Neural progenitor cell (in vitro differentiated cells): ENCODE data around the gene TBC1D9. TPM values are rescaled to one million over a fixed set of nuclear protein-coding genes. Genes with fewer than 3 reads are reported as not detected.

Experiments
- DNase-seq: peaks from one replicate; pipeline ENCODE4 v3.0.0-alpha.2; 2016; ENCODE audit warnings: low spot score
- H2AFZ ChIP-seq: fragments of 200-600 bp; sonication (generic); replicated peaks from 2 replicates; pipeline ENCODE4 v1.6.1; 2016; ENCODE audit warnings: antibody characterized with exemption
- H3F3A ChIP-seq: fragments of 200-600 bp; sonication (generic); 2 replicates; pipeline ENCODE4 v1.6.1; 2016; ENCODE audit warnings: antibody characterized with exemption, low read depth
- H3K27ac ChIP-seq: fragments of 200-600 bp; sonication (generic); 2 replicates; pipeline ENCODE4 v1.5.1; 2016; ENCODE audit warnings: mild to moderate bottlenecking
- H3K27me3 ChIP-seq: fragments of 200-600 bp; sonication (generic); 2 replicates; pipeline ENCODE4 v1.6.1; 2016; ENCODE audit warnings: mild to moderate bottlenecking, moderate library complexity
- H3K36me3 ChIP-seq: fragments of 200-600 bp; sonication (generic); 2 replicates; pipeline ENCODE4 v1.5.1; 2016
- H3K4me1 ChIP-seq: fragments of 200-600 bp; sonication (generic); 2 replicates; pipeline ENCODE4 v1.6.1; 2016; ENCODE audit warnings: mixed run types
- H3K4me2 ChIP-seq: fragments of 200-600 bp; sonication (generic); 2 replicates; pipeline ENCODE4 v1.6.1; 2016
- H3K4me3 ChIP-seq: fragments of 200-600 bp; sonication (generic); 2 replicates; pipeline ENCODE4 v1.5.1; 2016
- H3K79me2 ChIP-seq: fragments of 200-600 bp; sonication (generic); 2 replicates; pipeline ENCODE4 v1.6.1; 2016; ENCODE audit warnings: low read depth
- H3K9ac ChIP-seq: fragments of 200-600 bp; sonication (generic); 2 replicates; pipeline ENCODE4 v1.6.1; 2016
- H3K9me3 ChIP-seq: fragments of 200-600 bp; sonication (generic); 2 replicates; pipeline ENCODE4 v1.5.1; 2016; ENCODE audit warnings: low read depth
- H4K20me1 ChIP-seq: fragments of 200-600 bp; sonication (generic); 2 replicates; pipeline ENCODE4 v1.6.1; 2016; ENCODE audit warnings: low read depth
- H3K27ac Mint-ChIP-seq: 3 replicates; pipeline ENCODE4 v1.8.0; 2021; ENCODE audit warnings: mixed read lengths
- H3K27me3 Mint-ChIP-seq: 2 replicates; pipeline ENCODE4 v1.8.0; 2022; ENCODE audit warnings: low read depth, mild to moderate bottlenecking, inconsistent platforms, moderate library complexity, mixed read lengths; ENCODE audit not compliant: insufficient read depth
- H3K36me3 Mint-ChIP-seq: 3 replicates; pipeline ENCODE4 v1.8.0; 2021; ENCODE audit warnings: mixed read lengths
- H3K4me1 Mint-ChIP-seq: 3 replicates; pipeline ENCODE4 v1.8.0; 2021; ENCODE audit warnings: mixed read lengths
- H3K4me3 Mint-ChIP-seq: 3 replicates; pipeline ENCODE4 v1.8.0; 2021; ENCODE audit warnings: mild to moderate bottlenecking, moderate library complexity, mixed read lengths
- H3K9me3 Mint-ChIP-seq: 3 replicates; pipeline ENCODE4 v1.8.0; 2020; ENCODE audit warnings: mixed read lengths
- CTCF ChIP-seq: fragments of 200-600 bp; sonication (generic); IDR thresholded peaks from 2 replicates; pipeline ENCODE4 v1.5.1; 2017; ENCODE audit warnings: antibody characterized with exemption, mild to moderate bottlenecking
- EZH2 ChIP-seq: fragments of 200-600 bp; sonication (generic); IDR thresholded peaks from 2 replicates; pipeline ENCODE4 v1.6.1; 2017; ENCODE audit warnings: antibody characterized with exemption, mild to moderate bottlenecking, moderate library complexity
- EZH2phosphoT487 ChIP-seq: fragments of 200-600 bp; sonication (generic); IDR thresholded peaks from 2 replicates; pipeline ENCODE4 v1.6.1; 2017; ENCODE audit warnings: antibody characterized with exemption
- total RNA-seq: library from RNA; depleted of rRNA; stranded (reverse); fragments of >200 nt; gene quantifications from 2 replicates; pipeline ENCODE4 v1.2.3, GENCODE V29; 2015; ENCODE audit warnings: low replicate concordance

TBC1D9 gene
- total RNA-seq, 1 donor from 2014 or later: 11.3 TPM

DNA sequence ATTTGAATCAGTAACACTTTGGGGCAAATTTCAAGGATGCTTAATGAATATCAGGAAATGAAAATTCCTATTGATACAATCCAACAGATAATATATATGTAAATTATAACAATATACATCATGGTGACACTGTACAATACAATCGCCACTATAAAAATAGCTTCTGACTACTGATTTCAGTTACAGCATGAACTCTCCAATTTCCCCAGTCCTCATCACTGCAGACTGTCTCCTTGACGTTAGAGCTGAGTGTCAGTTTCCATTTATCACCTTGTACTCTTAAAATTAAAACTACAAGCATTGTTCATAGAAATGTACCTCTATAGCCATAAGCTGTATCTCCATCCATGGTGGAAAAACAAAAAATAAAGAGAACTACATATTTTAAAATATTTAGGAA, 23.4 kb downstream of the TBC1D9 start:
- no peak overlapping the region for H3K4me2 ChIP-seq
- H3K4me1 ChIP-seq: no peaks in the 10 kb centered on the region
- no peaks in the 10 kb centered on the region for H4K20me1 ChIP-seq
- no peak for DNase-seq
- H3K9me3 ChIP-seq: no peaks in the 10 kb centered on the region
- no peak overlapping the region for H2AFZ ChIP-seq
- Mint-ChIP-seq H3K9me3 (no peaks in the 10 kb centered on the region), H3K4me1 (peaks cover 6% of the 10 kb centered on the region), H3K27ac (no peak overlapping the region), H3K27me3 (peaks cover 2% of the 10 kb centered on the region), H3K4me3 (no peak overlapping the region), H3K36me3 (peaks cover 7% of the 10 kb centered on the region)
- no peak overlapping the region for H3K9ac ChIP-seq
- H3F3A ChIP-seq: no peaks in the 10 kb centered on the region
- H3K27ac ChIP-seq: no peak overlapping the region
- H3K4me3 ChIP-seq: no peak overlapping the region
- no peaks in the 10 kb centered on the region for H3K36me3 ChIP-seq
- no peaks in the 10 kb centered on the region for H3K27me3 ChIP-seq
- TF ChIP-seq EZH2 (no peak), CTCF (no peak), EZH2phosphoT487 (no peak)
- no peaks in the 10 kb centered on the region for H3K79me2 ChIP-seq

DNA sequence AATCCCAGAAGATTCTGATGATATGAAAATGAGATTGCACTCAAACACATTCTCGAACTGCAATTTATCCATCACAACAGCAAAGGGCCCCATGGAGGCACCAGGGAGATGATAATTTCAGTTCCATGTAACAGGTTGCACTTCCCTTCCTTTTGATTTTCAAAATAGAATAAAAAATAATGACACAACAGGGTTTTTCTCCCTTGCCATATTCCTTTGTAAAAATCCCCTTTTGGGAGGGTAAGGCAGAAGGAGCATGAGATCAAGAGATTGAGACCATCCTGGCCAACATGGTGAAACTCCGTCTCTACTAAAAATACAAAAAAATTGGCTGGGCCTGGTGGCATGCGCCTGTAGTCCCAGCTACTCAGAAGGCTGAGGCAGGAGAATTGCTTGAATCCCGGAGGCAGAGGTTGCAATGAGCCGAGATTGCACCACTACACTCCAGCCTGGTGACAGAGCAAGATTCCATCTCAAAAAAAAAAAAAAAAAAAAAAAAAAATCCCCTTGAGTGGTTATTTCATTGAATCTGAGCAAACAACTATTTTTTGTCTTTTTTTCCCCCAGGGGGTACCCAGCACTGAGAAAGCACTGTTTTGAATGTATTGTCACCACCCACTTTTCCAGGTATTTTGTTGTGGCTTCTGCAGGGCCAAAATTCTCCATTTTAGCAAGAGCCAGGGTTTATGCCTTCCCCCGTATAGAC, 26.7 kb downstream of the TBC1D9 start:
- H3K27ac ChIP-seq: no peak overlapping the region
- H4K20me1 ChIP-seq: no peaks in the 10 kb centered on the region
- H3K79me2 ChIP-seq: no peaks in the 10 kb centered on the region
- Mint-ChIP-seq H3K27me3 (no peaks in the 10 kb centered on the region), H3K4me3 (no peak overlapping the region), H3K27ac (no peak overlapping the region), H3K4me1 (no peaks in the 10 kb centered on the region), H3K36me3 (peaks cover 10% of the 10 kb centered on the region), H3K9me3 (no peaks in the 10 kb centered on the region)
- H3K9me3 ChIP-seq: no peaks in the 10 kb centered on the region
- no peak for DNase-seq
- no peaks in the 10 kb centered on the region for H3K4me1 ChIP-seq
- no peak overlapping the region for H3K9ac ChIP-seq
- no peak overlapping the region for H3K4me3 ChIP-seq
- no peaks in the 10 kb centered on the region for H3K36me3 ChIP-seq
- no peaks in the 10 kb centered on the region for H3K27me3 ChIP-seq
- H3K4me2 ChIP-seq: no peak overlapping the region
- no peak for TF ChIP-seq CTCF
- TF ChIP-seq EZH2: no peak
- TF ChIP-seq EZH2phosphoT487: no peak
- no peaks in the 10 kb centered on the region for H3F3A ChIP-seq
- no peak overlapping the region for H2AFZ ChIP-seq

DNA sequence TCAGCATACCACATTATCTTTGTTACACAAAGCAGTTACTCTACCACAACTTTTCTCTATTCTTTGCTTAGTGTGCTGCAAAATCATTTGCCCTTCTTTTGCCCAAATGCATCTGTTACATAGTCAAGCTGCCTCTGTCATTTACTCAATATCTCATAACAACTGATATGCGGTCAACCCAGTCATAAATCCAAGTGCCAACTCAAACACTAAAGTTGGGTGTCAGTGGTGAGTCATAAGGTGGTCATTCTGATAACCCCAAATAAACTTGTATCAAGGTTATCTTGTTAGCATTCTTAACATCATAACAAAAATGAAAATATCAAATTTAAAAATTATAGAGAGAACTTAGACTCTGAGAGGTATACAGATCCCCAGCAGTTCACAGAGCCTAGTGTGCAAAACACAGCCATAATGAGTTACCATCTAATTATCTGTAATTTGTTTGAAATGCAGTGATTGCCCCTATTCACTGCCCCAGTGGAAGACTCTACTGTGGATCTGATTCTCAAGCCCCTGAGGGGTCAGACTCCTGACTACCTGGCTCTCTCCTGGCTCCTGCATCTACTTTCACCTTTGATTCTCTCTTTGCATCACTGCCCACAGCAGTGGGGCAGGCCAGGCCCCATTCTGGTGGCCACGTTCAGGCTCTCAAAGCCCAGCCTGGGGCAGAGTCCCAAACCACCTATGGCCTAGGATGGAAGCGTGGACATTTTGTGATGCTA, 29.2 kb downstream of the TBC1D9 start:
- H3K27me3 Mint-ChIP-seq: no peaks in the 10 kb centered on the region
- no peak overlapping the region for H3K4me3 Mint-ChIP-seq
- Histone ChIP-seq H3K27me3 (no peaks in the 10 kb centered on the region), H3K4me3 (no peak overlapping the region), H3K4me1 (no peaks in the 10 kb centered on the region), H3K27ac (no peak overlapping the region), H3K4me2 (no peak overlapping the region), H3F3A (no peaks in the 10 kb centered on the region), H3K9ac (no peak overlapping the region), H4K20me1 (no peaks in the 10 kb centered on the region), H3K79me2 (no peaks in the 10 kb centered on the region), H3K36me3 (no peaks in the 10 kb centered on the region), H2AFZ (no peak overlapping the region), H3K9me3 (no peaks in the 10 kb centered on the region)
- peaks cover 10% of the 10 kb centered on the region for H3K36me3 Mint-ChIP-seq
- no peak for DNase-seq
- H3K9me3 Mint-ChIP-seq: no peaks in the 10 kb centered on the region
- no peak overlapping the region for H3K27ac Mint-ChIP-seq
- no peaks in the 10 kb centered on the region for H3K4me1 Mint-ChIP-seq
- TF ChIP-seq EZH2: no peak
- no peak for TF ChIP-seq CTCF
- TF ChIP-seq EZH2phosphoT487: no peak
